HG03060 (cell line): ENCODE measurements around the gene TRAF3.

Source experiments
- ATAC-seq: cut with Tn5 transposase; IDR thresholded peaks from one replicate; pipeline ENCODE4 v1.9.1; 2021; ENCODE audit warnings: low read depth, moderate number of reproducible peaks; ENCODE audit not compliant: unreplicated experiment

The TRAF3 gene

DNA sequence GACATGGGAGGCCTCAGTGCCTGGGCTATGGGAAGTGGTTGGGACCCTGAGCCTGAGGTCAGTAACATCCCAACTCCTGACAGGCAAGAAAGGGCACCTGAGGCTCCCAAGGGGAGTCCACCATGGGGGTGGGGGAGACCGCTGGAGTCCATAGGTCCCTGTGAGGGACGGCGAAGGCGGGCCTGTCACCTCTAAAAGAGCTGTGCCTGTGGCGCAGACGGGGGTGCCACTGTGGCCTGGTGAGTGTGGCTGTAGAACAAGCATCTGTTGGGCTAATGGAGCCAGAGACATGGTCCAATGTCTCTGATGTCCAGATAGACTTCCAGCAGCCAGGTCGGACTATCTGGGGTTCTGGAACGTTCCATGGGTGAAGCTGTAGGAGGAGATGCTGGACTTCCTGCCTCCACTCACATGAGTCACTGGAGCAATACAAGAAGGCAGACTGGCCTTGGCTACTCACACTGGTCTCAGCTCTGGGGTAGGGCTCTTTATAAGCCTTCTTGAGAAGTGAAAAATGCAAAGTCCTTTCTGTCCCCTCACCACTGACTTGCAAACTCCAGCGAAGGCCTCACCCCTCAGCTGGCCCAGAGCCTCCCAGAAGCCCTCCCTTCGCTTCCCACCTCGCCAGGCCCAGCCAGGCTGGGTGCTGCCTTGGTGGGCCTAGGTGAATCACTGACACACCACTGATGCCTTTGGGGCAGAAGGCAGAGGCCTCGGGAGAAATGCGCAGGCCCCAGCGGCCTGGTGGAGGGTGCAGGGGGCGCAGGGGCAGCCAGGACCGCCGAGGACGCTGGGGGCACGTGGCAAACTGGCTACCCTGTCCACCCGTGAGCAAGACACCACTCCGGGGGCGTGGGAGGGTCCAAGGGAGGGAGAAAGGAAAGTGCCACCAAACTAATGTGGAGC lies 1.1 kb upstream of the TRAF3 start:
- ATAC-seq: no peak

DNA sequence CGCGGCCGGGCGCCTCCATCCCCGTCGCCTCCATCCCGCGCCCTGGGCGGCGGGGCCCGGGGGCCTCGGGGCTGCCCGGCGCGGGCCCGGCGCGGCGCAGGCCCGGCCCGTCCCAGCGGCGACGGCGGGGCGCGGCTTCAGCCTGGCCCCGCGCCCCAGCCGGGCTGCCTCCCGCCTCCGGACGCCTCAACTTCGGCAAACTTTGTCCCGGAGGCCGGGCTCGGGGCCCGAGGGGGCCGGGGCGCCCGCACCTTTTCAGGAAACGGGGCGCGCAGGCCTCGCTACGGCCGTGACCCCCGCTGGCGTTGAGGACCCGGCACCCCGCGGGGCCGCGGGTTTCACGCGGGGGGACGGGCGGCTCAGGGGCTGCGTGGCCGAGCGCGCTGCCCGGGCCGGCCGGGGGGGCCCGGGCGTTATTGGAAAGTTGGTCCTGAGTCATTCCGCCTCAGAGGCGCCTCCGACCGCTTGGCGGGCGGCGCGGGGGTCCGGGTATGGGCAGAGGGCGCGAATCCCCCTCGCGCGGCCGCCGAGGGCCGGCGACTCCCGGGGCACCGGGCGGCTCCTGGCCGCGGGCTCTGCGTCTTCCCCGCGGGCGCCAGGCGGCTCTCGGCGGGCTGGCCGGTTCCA lies 575 bp downstream of the TRAF3 start:
- ATAC-seq: no peak

DNA sequence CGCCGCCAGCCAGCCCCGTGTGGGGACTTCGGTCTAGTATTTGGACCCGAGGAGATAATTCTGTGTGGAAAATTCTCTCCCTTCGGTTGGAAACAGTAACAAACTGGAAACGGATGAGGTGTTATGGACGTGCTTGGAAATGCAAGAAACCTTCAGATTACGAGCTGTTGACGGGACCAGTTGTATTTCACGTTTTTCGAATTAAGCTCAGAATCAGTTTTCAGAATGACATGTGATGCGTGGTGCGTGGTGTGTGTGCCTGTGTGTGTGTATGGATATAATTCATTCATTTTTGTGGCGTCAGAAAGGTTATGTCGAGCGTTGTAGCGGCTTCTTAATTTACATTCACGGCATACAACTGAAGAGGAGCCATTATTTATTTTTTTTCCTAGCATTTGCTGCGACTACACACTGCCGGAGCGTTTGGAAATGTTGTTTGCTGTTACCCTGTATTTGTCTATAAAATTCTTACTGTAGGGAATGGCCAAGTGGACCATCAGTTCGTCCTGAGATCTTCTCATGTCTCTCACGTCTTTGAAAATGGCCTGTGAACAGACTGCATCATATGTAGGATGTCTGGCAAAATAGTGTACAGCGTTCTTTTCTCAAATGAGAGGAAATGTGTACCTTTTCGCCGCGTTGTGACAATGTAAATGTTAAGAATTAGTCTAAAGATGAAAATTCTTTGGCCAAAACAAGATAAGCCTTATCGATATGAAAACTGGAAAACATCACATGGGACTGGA lies 1.3 kb downstream of the TRAF3 start:
- ATAC-seq: no peak

DNA sequence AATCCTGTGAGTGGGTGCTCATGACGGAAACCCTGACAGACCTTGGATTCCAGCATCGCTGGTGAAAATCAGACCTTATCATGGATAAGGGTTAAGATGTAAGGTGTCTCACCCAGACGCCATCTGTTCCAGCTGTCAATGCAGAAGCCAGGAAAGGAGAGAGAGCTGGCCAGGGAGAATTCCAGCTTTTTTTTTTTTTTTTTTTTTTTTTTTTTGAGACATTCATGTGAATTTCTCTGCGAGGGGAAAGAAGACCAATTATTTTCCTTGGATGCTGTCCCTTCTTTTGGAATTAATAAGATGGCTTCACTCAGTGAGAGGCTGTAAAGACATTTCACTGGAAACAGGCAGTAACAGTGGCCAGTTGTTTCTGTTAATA lies 1.8 kb downstream of the TRAF3 start:
- ATAC-seq: no peak

DNA sequence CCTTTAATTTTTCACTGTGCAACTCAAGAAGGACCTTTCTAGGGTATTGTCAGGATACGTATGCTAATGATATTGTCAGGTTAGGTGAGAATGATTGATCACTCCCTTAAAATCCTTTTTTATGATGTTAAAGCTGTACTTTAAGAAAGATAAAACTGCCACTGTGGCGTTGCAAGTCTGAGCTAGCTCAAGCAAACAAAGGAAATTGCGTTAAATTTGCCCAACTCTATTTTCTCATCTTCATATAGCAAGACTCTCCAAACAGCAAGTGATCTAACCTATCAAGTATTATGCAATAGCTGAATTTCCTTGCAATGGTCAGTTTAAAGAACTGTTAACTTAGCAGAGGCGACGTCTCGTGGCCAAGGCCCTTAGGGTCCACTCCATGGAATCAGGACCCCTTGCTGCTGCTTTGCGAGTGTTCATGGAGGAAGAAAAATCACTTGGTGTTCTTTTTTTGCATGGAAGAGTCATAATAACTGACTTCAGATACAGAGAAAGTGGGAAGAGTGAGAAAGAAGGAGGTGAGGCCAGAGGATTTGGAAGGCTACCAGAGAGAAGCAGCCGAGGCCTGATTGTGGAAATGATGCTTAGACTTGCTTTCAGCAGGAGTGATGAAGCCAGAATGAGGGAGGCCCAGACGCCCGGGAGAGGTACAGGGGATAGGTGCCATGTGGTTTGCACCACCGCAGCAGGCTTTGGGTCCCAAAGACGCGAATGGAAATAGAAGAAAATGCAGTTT lies 2.5 kb downstream of the TRAF3 start:
- ATAC-seq: no peak

DNA sequence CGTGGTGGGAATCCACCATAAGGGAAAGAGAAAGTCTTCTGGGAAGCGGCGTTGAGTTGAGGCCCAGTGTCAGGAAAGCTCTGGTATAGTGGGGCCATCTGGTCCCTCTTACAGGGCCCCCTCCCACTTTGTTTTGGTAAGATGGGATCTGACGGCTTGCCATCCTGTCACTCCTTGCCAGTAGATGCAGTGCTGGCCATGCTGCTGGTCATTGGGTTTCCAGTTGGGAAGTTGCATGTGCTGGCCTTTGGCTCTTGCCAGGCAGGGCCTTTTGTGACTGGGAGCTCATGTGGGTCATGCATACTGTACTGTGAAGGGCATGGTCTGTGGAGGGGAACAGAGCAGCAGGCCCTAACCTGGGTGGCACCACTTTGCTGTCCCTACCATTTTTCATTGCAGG lies 3.8 kb downstream of the TRAF3 start:
- no peak for ATAC-seq

DNA sequence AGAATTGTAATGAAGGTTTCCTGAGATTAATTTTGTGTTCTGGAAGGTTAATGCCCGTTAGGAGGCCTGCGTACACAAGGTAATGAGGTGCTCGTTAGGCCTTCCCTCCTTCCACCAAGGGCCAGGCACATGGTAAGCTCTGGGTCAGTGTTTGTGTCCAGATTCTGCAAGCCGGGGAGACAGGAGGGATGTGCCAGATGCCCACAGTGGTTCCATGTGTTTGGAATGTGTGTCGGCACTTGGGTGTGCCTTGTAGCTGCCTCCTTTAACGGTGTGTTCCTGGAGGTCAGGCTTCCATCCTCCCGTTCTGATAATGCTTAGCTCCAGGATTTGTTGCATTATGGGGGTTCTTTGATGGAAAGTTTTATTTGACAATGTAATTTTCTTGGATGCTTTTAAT lies 5.7 kb downstream of the TRAF3 start:
- no peak for ATAC-seq

DNA sequence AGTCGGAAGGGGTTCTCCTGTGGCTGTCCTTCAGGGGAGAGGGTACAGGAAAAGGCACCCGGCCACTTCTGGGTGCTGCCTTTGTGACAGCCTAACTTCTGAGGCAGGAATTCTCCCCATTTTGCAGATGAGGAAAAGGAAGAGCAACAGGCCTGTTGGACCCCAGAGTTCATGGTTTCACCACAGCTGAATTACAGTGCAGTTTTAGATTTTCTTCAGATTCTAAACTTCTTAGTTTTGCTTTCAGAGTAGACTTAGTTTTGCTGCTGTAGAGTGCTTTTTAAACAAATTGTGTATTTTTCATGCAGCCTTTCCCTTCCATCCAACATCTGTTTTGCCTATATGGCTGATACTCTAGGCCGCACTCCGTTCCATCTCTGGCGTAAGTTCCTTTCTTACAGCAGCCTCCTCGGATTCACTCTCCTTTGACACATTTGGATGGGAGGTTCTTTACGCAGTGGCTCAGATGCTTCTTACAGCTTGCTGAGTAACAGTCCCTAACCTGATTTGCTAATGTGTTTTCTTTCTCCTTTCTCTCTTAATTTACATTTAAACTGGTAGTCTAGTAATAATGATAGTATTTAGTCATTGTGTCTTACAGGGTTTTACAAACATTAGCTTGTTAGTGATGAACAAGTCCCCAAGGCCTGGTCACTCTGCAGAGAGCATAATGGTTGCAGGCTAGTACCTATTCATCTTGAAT lies 7.8 kb downstream of the TRAF3 start:
- no peak for ATAC-seq

DNA sequence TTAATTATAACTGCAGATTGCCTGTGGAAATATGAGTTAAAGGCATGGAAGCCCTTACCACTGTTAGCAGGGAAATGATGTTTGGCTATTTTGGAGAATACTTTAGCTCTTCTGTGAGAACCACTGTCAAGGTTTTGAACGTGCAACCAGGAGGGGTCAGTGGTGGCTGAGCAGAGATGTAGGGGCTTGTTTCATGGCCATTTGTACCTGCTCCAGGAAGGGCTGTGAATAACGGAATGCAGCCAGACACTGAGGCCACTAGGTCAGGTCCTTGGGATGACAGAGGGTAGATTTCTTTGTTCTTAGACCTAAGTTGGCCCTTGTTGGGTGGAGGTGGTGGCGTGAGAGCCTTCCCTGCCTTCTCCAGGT lies 8.3 kb downstream of the TRAF3 start:
- no peak for ATAC-seq

DNA sequence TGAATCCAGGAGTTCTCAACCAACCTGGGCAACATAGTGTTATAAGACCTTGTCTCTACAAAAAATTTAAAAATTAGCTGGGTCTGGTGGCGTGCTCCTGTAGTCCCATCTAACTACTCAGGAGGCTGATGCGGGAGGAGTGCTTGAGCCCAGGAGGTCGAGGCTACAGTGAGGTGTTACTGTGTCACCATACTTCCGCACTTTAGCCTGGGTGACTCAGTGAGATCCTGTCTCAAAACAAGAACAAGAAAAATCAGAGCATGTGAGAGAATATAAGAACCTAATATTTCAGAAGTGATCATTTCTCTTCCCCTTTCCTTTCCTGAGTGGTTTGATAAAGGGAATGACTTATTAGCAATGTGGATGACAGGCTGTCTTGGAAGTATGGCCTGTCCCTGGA lies 9.5 kb downstream of the TRAF3 start:
- ATAC-seq: no peak

DNA sequence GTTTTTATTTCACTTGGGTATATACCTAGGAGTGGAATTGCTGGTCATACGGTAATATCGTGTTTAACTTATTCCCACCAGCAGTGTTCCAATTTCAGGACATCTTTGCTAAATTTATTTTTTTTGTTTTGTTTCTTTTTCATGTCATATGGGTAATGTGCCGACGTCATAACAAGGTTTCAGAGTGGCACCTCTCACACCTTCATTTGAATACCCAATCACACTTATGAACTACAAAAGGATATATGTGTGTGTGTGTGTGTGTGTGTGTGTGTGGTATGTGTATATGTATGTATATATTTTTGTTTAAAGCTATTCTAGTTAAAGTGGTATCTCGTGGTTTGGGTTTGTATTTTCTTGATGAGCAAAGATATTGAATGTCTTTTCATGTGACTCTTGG lies 12.1 kb downstream of the TRAF3 start:
- ATAC-seq: no peak

DNA sequence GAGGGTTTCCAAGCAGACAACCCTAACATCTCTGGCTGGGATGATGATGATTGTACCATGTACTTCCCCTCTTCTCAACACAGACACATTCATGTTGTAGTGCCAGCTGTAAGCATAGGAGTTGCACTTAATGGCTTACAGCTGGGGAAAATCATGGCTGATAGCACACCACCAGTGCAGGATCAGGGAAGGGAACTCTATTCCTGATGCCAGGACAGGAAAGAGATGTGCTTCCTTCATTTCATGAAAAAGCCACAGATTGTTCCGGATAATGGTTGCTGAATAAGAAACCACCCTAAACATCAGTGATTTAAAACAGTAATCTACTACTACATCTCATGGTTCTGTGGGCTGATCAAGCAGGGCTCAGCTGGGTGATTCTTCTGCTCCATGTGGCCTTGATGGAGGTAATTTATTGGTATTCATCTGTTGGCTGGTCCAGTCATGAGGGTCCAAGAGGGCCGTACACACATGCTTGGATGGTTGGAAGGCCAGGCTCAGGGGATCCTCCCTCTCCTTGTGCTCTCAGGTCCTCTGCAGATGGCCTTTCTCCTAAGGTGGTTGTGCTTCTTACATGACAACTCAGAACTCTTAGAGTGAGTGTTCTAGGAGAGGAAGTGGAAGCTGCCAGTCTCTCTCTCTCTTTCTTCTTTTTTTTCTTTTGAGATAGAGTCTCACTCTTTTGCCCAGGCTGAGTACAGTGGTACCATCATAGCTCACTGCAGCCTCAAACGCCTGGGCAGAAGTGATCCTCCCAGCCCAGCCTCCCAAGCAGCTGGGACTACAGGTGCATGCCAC lies 16.5 kb downstream of the TRAF3 start:
- ATAC-seq: no peak

DNA sequence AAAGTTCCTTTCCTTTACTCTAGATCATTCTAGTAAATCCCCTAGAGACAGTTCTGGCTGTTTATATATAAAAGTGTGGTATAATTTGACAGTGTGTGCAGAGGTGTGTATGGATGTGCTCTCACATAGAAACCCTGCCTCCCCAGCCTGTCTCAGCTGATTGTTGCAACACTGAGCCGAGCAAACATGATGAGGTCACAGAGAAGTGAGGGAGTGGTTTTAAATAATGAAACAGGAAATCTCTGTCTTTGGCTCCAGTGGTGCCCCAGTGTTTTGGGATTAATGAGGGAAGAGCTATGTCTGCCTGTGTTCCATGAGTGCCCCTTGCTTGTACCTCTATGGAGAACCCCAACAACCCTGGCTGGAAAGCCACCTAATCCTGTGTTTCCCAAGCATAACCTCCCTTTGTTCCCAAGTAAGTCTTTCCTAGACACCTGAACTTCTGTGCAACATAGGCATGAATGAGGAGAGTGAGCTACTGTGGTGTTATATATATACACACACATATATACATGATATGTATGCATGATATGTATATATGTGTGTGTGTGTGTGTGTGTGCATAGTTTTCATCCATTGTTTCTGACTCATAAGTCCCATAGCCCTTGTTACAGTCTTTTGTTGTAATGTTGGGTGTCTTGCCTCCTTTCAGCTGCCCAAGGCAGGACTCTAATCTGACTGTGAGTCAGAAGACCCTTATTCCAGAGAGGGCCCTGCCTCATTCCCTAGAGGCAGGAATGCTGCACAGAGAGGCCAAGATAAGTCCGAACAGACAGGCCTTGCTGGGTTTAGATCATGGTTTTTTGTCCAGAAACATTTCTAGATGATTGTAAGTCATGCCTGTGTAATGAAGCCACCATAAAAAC lies 18.0 kb downstream of the TRAF3 start:
- ATAC-seq: no peak

DNA sequence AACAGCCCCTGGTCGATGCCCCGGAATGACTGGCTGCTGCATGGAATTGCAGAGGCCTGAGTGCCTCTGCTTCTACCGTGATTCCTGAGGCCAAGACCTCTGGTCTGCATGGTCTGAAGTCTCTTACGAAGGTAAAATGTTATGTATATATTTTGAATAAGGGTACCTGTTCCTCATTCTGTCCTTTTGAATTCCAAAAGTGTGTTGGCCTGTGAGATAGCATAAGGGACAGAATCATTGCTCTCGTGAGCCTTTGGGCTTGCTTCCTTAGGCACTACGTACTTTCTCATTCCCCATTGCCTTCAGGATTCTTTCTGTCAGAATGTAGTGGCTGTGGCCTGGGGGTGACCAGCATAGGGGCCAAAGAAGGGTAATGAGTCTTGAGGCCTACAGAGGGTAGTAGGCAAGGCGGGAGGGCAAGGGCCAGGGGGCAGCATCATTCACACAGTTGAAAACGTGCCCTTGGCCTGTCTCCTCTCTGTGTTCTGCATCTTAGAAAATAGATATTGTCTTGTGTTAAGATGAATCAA lies 19.5 kb downstream of the TRAF3 start:
- no peak for ATAC-seq

DNA sequence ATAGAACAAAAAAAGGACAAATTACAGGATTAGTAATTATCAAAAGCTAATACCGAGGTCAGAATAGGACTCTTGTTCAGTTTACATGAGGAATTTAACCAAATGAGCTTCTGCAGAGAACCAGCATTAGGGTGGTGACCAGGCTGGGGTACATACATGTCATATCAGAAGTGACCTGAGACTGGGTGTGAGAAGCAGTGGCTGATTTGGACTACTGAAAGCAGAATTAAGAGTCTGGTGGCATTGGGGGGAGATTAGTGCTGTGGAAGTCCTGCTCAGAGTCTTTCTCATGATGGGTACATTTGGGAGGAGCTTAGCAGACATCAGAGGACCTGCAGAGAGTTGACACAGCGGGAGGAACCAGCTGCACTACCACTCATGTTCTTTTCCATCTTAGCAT lies 21.7 kb downstream of the TRAF3 start:
- no peak for ATAC-seq

DNA sequence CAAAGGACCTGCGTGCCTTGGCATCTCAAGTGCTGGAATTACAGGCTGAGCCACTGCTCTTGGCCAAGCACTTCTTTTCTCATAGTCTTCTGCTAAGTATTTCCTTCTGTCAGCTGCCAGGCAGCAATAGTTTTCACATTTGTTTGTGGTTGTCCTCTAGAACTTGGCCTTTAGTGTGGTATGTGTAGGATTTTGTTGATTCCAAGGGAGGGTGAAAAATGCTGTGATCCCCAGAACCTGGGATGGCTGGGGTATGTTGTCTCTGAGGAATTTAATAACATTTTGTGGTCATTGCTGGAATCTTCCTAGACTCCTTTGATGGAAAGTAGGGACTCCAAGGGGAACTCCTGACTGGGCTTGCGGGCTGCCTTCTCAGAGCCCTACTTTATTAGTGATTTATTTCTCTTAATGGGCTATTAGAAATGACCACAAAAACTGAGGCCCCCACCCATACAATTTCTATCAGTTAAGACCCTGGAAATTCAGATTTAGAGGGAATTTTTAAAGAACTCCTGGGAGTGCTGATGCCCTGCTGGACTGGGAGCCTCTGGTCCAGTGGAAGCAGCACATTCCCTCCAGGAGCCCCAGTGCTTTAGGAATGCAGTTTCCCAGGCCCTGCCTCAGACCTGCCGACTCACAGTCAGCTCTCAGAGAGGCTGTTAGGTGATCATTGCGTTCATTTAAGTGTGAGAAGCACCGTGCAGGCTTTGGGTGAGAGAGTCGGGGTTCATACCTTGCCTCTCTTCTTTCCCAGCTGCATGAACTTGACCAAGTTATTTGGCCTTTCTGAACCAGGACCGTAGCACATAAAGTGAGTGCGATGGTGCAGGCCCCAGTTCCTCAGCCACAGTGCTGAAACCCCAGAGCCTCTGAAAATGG lies 22.7 kb downstream of the TRAF3 start:
- no peak for ATAC-seq

DNA sequence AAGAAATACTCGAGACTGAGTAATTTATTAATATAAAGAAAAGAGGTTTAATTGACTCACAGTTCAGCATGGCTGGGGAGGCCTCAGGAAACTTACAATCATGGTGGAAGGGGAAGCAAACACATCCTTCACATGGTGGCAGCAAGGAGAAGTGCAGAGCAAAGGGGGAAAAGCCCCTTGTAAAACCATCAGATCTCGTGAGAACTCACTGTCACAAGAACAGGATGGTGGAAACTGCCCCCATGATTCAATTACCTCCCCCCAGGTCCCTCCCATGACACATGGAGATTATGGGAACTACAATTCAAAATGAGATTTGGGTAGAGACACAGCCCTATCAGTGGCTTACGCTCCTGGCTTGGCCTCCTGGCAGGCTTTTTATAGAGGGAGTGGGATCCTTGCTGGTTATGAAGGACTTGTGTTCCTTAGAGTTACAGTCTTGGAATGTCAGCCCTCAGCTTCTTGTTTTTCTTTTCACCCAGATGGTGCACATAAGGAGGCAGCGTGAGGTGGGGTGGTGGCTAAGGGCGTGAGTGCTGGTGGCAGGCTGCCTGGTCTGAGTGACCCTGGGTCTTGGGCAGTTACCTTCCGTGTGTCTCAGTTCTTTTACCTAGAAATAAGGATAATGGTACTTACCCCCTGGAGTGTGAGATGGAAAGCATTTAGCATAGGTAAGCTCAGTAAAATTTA lies 25.7 kb downstream of the TRAF3 start:
- ATAC-seq: no peak
